ENCODE data around the gene SAXO1. TPM values are rescaled to one million over a fixed set of nuclear protein-coding genes. Genes with fewer than 3 reads are reported as not detected.

Gene SAXO1
- total RNA-seq, 4 donors from 2014 or later: 0.39 TPM; not detected in 3

- Histone ChIP-seq H3K27me3 (no peaks in the 10 kb centered on the region), H3K4me3 (no peak overlapping the region), H3K4me1 (no peaks in the 10 kb centered on the region), H3K36me3 (no peaks in the 10 kb centered on the region), H3K27ac (no peak overlapping the region), H3K9me3 (no peaks in the 10 kb centered on the region)
- ATAC-seq: no peak
- 93% methylated on average over 2 to 3 of the region's 5 CpGs for WGBS, 2 donors (ENCODE audit: low coverage in 1 of 2)
- no peak for TF ChIP-seq POLR2AphosphoS5 (IDR thresholded peaks at IDR 0.05)
- TF ChIP-seq CTCF (IDR thresholded peaks at IDR 0.05): no peak
- TF ChIP-seq POLR2A (IDR thresholded peaks at IDR 0.05): no peak
- TF ChIP-seq EP300 (IDR thresholded peaks at IDR 0.05): no peak
Observed at GRCh38 chr9:18972675-18973074, 60.3 kb downstream of the SAXO1 start.

DNA sequence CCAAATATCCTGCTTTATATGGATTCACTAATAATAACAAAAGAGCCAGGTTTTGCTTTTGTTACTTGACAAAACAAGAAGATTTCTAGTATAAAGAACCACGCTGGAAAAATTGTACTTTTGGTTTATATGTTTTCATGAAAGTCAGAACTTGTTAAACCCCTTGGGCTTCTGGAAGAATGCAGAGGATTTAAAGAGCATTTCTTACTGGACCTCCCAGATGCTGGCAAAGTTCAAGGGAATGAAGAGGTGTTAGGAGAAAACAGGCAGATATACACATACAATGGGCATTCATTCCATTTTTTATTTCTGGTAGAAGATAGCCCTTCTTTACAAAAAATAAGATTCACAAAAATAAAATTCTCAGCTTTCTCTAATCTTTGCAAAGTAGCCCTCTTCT, 61.1 kb downstream of the SAXO1 start:
- WGBS, 2 donors (ENCODE audit: low coverage in 1 of 2): 65 to 85% methylated on average over 1 of the region's 1 CpG
- Histone ChIP-seq H3K27ac (no peak overlapping the region), H3K36me3 (no peaks in the 10 kb centered on the region), H3K4me1 (no peaks in the 10 kb centered on the region), H3K9me3 (no peaks in the 10 kb centered on the region), H3K4me3 (no peak overlapping the region), H3K27me3 (no peaks in the 10 kb centered on the region)
- TF ChIP-seq POLR2AphosphoS5 (IDR thresholded peaks at IDR 0.05) (no peak), EP300 (IDR thresholded peaks at IDR 0.05) (no peak), POLR2A (IDR thresholded peaks at IDR 0.05) (no peak), CTCF (IDR thresholded peaks at IDR 0.05) (no peak)
- ATAC-seq: no peak

DNA sequence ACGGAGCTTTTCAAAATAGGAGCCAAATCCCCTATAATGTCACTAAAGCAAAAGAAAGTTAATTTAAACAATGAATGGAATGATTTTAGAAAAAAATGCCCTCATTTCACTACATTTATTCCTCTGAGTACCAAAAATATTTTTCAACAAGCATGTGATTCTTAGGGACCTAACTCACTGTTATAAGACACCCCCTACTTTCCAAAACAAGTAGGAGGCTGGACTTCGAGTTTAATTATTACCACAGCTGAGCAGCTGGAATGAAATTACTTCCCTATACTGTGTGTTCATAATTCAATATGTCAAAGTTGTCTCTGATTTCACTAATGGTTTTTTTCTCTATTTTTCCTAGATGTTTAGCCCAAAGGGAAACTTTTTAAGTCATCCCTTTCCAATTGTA, 61.6 kb downstream of the SAXO1 start:
- TF ChIP-seq POLR2A (IDR thresholded peaks at IDR 0.05): no peak
- TF ChIP-seq CTCF (IDR thresholded peaks at IDR 0.05): no peak
- TF ChIP-seq EP300 (IDR thresholded peaks at IDR 0.05): no peak
- no peak for TF ChIP-seq POLR2AphosphoS5 (IDR thresholded peaks at IDR 0.05)
- H3K4me1 ChIP-seq: no peaks in the 10 kb centered on the region
- no peak overlapping the region for H3K27ac ChIP-seq
- H3K27me3 ChIP-seq: no peaks in the 10 kb centered on the region
- no peak overlapping the region for H3K4me3 ChIP-seq
- H3K9me3 ChIP-seq: no peaks in the 10 kb centered on the region
- no peak for ATAC-seq
- 67 to 100% methylated on average over 2 of the region's 2 CpGs for WGBS, 2 donors (ENCODE audit: low coverage in 1 of 2)
- H3K36me3 ChIP-seq: no peaks in the 10 kb centered on the region

- no peak overlapping the region for H3K4me3 ChIP-seq
- no peaks in the 10 kb centered on the region for H3K9me3 ChIP-seq
- TF ChIP-seq POLR2AphosphoS5 (IDR thresholded peaks at IDR 0.05) (no peak), POLR2A (IDR thresholded peaks at IDR 0.05) (no peak), EP300 (IDR thresholded peaks at IDR 0.05) (no peak), CTCF (IDR thresholded peaks at IDR 0.05) (no peak)
- no peak overlapping the region for H3K27ac ChIP-seq
- no peak for ATAC-seq
- 40 to 100% methylated on average over 1 of the region's 2 CpGs for WGBS, 2 donors (ENCODE audit: low coverage in 1 of 2)
- no peaks in the 10 kb centered on the region for H3K36me3 ChIP-seq
- H3K4me1 ChIP-seq: no peaks in the 10 kb centered on the region
- H3K27me3 ChIP-seq: no peaks in the 10 kb centered on the region
Observed at GRCh38 chr9:18970393-18970792, 62.6 kb downstream of the SAXO1 start.

DNA sequence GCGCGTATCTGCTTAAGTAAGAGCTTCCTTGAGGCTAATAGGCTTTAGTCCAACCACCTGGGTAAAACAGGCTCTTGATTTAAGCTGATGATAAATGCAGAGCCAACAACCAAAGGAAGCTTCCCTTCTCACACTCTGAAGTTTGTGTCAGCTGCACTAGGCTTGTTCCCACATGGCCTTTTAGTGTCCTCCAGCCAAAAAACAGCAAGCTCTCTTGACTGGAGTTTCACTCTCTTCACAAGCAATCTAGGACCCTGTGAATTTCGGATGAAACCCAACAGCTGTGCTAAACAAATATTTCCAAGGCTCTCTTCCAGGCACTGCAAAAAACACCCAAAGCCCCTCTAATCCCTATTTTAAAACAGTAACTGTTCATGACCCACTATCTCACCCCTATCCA, 63.9 kb downstream of the SAXO1 start:
- Histone ChIP-seq H3K27me3 (no peaks in the 10 kb centered on the region), H3K9me3 (no peaks in the 10 kb centered on the region), H3K4me1 (no peaks in the 10 kb centered on the region), H3K27ac (no peak overlapping the region), H3K4me3 (no peak overlapping the region), H3K36me3 (no peaks in the 10 kb centered on the region)
- TF ChIP-seq POLR2A (IDR thresholded peaks at IDR 0.05) (no peak), CTCF (IDR thresholded peaks at IDR 0.05) (no peak), EP300 (IDR thresholded peaks at IDR 0.05) (no peak), POLR2AphosphoS5 (IDR thresholded peaks at IDR 0.05) (no peak)
- no peak for ATAC-seq
- whole genome bisulfite sequencing, 2 donors (ENCODE audit: low coverage in 1 of 2): 33 to 66% methylated on average over 1 to 3 of the region's 3 CpGs

Measured in gastroesophageal sphincter (tissue), 4 donors.